H9 (cell line): Measurements from ENCODE around the gene TBC1D22A. TPM values are rescaled to one million over a fixed set of nuclear protein-coding genes. Genes with fewer than 3 reads are reported as not detected.

Experiments
- DNase-seq: peaks from one replicate; pipeline ENCODE4 v3.0.0-alpha.2; 2017
- H2AFZ ChIP-seq: one replicate; pipeline ENCODE4 v1.6.1; 2013; ENCODE audit warnings: mild to moderate bottlenecking, low read length, control low read depth, moderate library complexity
- H2AK5ac ChIP-seq: 2 replicates; pipeline ENCODE4 v1.6.1; 2013; ENCODE audit warnings: low read length, control low read depth, mixed read lengths; ENCODE audit not compliant: insufficient read length
- H2BK120ac ChIP-seq: one replicate; pipeline ENCODE4 v1.6.1; 2013; ENCODE audit warnings: low read depth, mild to moderate bottlenecking, low read length, control low read depth, inconsistent platforms; ENCODE audit not compliant: poor library complexity, severe bottlenecking
- H2BK12ac ChIP-seq: 2 replicates; pipeline ENCODE4 v1.6.1; 2013; ENCODE audit warnings: low read length, control low read depth, mixed read lengths, low read depth; ENCODE audit not compliant: insufficient read length
- H2BK15ac ChIP-seq: 2 replicates; pipeline ENCODE4 v1.6.1; 2013; ENCODE audit warnings: low read depth, low read length, control low read depth
- H2BK20ac ChIP-seq: one replicate; pipeline ENCODE4 v1.6.1; 2013; ENCODE audit warnings: low read depth, mild to moderate bottlenecking, low read length, control low read depth, inconsistent platforms; ENCODE audit not compliant: poor library complexity, severe bottlenecking
- H2BK5ac ChIP-seq: 2 replicates; pipeline ENCODE4 v1.6.1; 2013; ENCODE audit warnings: low read length, control low read depth, mixed read lengths; ENCODE audit not compliant: insufficient read length
- H3K14ac ChIP-seq: 2 replicates; pipeline ENCODE4 v1.6.1; 2013; ENCODE audit warnings: low read length, control low read depth; ENCODE audit not compliant: insufficient read depth
- H3K18ac ChIP-seq: 2 replicates; pipeline ENCODE4 v1.6.1; 2013; ENCODE audit warnings: low read depth, mild to moderate bottlenecking, mixed read lengths, low read length, control low read depth; ENCODE audit not compliant: insufficient read length
- H3K23ac ChIP-seq: 2 replicates; pipeline ENCODE4 v1.6.1; 2013; ENCODE audit warnings: low read length, control low read depth, mixed read lengths, low read depth; ENCODE audit not compliant: insufficient read length
- H3K23me2 ChIP-seq: 2 replicates; pipeline ENCODE4 v1.6.1; 2013; ENCODE audit warnings: low read depth, mild to moderate bottlenecking, mixed read lengths, low read length, control low read depth; ENCODE audit not compliant: insufficient read length, poor library complexity, severe bottlenecking
- H3K27ac ChIP-seq: 2 replicates; pipeline ENCODE4 v1.5.1; 2013; ENCODE audit warnings: low read length, control low read depth, mixed read lengths, low read depth; ENCODE audit not compliant: insufficient read length
- H3K27me3 ChIP-seq: 2 replicates; pipeline ENCODE4 v1.6.1; 2013; ENCODE audit warnings: low read length, control low read depth, inconsistent platforms; ENCODE audit not compliant: insufficient read depth
- H3K4ac ChIP-seq: 2 replicates; pipeline ENCODE4 v1.6.1; 2013; ENCODE audit warnings: low read depth, mild to moderate bottlenecking, control low read depth, inconsistent platforms, low read length, moderate library complexity
- H3K4me1 ChIP-seq: 2 replicates; pipeline ENCODE4 v1.6.1; 2013; ENCODE audit warnings: low read length, control low read depth, inconsistent platforms; ENCODE audit not compliant: insufficient read depth
- H3K4me2 ChIP-seq: 2 replicates; pipeline ENCODE4 v1.6.1; 2013; ENCODE audit warnings: low read length, control low read depth, mixed read lengths; ENCODE audit not compliant: insufficient read length, insufficient read depth
- H3K56ac ChIP-seq: 2 replicates; pipeline ENCODE4 v1.6.1; 2013; ENCODE audit warnings: low read depth, mild to moderate bottlenecking, mixed read lengths, low read length, control low read depth; ENCODE audit not compliant: insufficient read length
- H3K79me1 ChIP-seq: 2 replicates; pipeline ENCODE4 v1.6.1; 2013; ENCODE audit warnings: low read depth, mild to moderate bottlenecking, moderate library complexity, low read length, control low read depth, inconsistent platforms; ENCODE audit not compliant: insufficient read depth, poor library complexity, severe bottlenecking
- H3K79me2 ChIP-seq: 2 replicates; pipeline ENCODE4 v1.6.1; 2013; ENCODE audit warnings: low read length, control low read depth, inconsistent platforms; ENCODE audit not compliant: insufficient read depth
- H3K9ac ChIP-seq: 2 replicates; pipeline ENCODE4 v1.6.1; 2013; ENCODE audit warnings: low read length, control low read depth, mixed read lengths; ENCODE audit not compliant: insufficient read length; ENCODE audit errors: extremely low read depth
- H3K9me3 ChIP-seq: one replicate; pipeline ENCODE4 v1.6.1; 2013; ENCODE audit warnings: low read depth, low read length, inconsistent platforms; ENCODE audit not compliant: control insufficient read depth
- H3T11ph ChIP-seq: one replicate; pipeline ENCODE4 v1.6.1; 2013; ENCODE audit warnings: mild to moderate bottlenecking, low read length, control low read depth, inconsistent platforms
- H4K20me1 ChIP-seq: one replicate; pipeline ENCODE4 v1.6.1; 2013; ENCODE audit not compliant: control insufficient read depth, insufficient read length, insufficient read depth
- H4K5ac ChIP-seq: 2 replicates; pipeline ENCODE4 v1.6.1; 2013; ENCODE audit warnings: low read depth, mild to moderate bottlenecking, mixed read lengths, low read length, control low read depth; ENCODE audit not compliant: insufficient read length
- H4K8ac ChIP-seq: replicated peaks from 2 replicates; pipeline ENCODE4 v1.6.1; 2013; ENCODE audit warnings: low read length, control low read depth, mixed read lengths, low read depth; ENCODE audit not compliant: insufficient read length
- H4K91ac ChIP-seq: 2 replicates; pipeline ENCODE4 v1.6.1; 2013; ENCODE audit warnings: low read depth, mild to moderate bottlenecking, moderate library complexity, mixed read lengths, low read length, control low read depth; ENCODE audit not compliant: insufficient read length
- H3K27ac Mint-ChIP-seq, 3 experiments: 2 replicates in 2 of 3; 3 replicates in 1 of 3; pipeline ENCODE4 v1.8.0; 2020 to 2021; ENCODE audit warnings: mixed read lengths in 3 of 3, mild to moderate bottlenecking in 1 of 3, moderate library complexity in 1 of 3
- H3K27me3 Mint-ChIP-seq: 2 replicates; pipeline ENCODE4 v1.8.0; 2021; ENCODE audit warnings: low read depth, mild to moderate bottlenecking, moderate library complexity, mixed read lengths
- H3K36me3 Mint-ChIP-seq, 3 experiments: 2 replicates in 2 of 3; 3 replicates in 1 of 3; pipeline ENCODE4 v1.8.0; 2020 to 2021; ENCODE audit warnings: low read depth in 3 of 3, mixed read lengths in 3 of 3; ENCODE audit not compliant: insufficient read depth in 1 of 3
- H3K4me1 Mint-ChIP-seq, 2 experiments: 2 replicates each; pipeline ENCODE4 v1.8.0; 2020; ENCODE audit warnings: mixed read lengths in 2 of 2
- H3K4me3 Mint-ChIP-seq, 2 experiments: 2 replicates in 1 of 2; 3 replicates in 1 of 2; pipeline ENCODE4 v1.8.0; 2020 to 2021; ENCODE audit warnings: mild to moderate bottlenecking in 2 of 2, mixed read lengths in 2 of 2, moderate library complexity in 1 of 2
- H3K9me3 Mint-ChIP-seq, 2 experiments: 2 replicates in 1 of 2; 3 replicates in 1 of 2; pipeline ENCODE4 v1.8.0; 2020; ENCODE audit warnings: mild to moderate bottlenecking in 2 of 2, mixed read lengths in 2 of 2, moderate library complexity in 1 of 2
- WGBS: extraction: QIAGEN DNeasy Blood & Tissue Kit; methylation state at CpG from one replicate; pipeline ENCODE4 v1.1.7; 2013; ENCODE audit warnings: missing lambda C conversion rate, low lambda C conversion rate, mixed read lengths; ENCODE audit not compliant: insufficient read length; ENCODE audit errors: extremely low coverage; 5-methylcytosine and 5-hydroxymethylcytosine counted together
- total RNA-seq: library from RNA; stranded (reverse); gene quantifications from 2 replicates; pipeline ENCODE4 v1.2.1, GENCODE V29; 2021
- TF ChIP-seq, protein P1 (sequence below): fragments of 200-600 bp; sonication (generic); conservative IDR thresholded peaks from 3 replicates; pipeline ENCODE4 v1.8.0; 2021; ENCODE audit warnings: antibody characterized with exemption, mild to moderate bottlenecking

The TBC1D22A gene
- total RNA-seq, 1 experiment from 2014 or later = 20.8 TPM

DNA sequence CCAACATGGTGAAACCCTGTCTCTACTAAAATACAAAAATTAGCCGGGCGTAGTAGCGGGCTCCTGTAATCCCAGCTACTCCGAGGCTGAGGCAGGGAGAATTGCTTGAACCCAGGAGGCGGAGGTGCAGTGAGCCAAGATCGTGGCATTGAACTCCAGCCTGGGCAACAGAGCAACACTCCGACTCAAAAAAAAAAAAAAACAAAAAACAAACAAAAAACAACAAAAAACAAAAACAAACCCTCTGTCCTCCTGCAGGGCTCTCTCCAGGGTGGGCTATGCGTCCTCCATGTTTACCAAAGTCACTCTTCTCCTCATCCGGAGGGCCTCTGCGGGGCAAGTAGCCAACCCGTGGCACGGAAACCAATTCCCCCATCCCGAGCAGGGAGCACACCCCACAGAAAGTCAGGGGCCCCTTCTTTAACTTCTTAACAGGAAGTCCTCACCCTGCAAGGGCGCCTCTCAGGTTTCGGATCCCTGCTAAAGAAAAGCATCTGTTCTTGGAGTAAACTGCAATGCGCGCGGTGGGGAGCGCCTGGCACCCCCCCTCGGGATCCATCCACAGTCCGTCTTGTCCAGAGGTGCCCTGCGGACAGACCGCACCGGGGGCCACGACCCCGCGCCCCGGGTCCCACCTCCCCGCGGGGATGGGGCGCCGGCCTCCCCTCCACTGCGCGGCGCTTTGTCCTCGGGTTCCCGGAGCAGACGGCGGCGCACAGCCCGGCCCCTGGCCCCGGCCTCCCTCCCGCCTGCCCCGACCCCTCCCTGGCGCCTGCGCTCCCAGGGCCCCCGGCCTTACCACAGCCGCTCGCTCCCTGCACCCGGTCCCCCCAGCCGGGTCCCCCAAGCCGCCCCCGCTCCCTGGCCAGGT, 25.1 kb upstream of the TBC1D22A start:
- Histone ChIP-seq H3K79me2 (peaks cover 2% of the 10 kb centered on the region; the same call in 1 of the 2 replicates), H3K27ac (no peak overlapping the region), H4K5ac (no peak overlapping the region), H3K4me1 (peaks cover 7% of the 10 kb centered on the region; the same call in 1 of the 2 replicates), H4K8ac (no peak overlapping the region), H4K91ac (no peak overlapping the region), H2BK15ac (no peak overlapping the region), H2AK5ac (no peak overlapping the region), H3K14ac (peak overlapping the region; percentile 75; the same call in 1 of the 2 replicates), H3K56ac (no peak overlapping the region), H2BK12ac (no peak overlapping the region), H2BK120ac (no peak overlapping the region), H3K79me1 (peaks cover 4% of the 10 kb centered on the region), H3K4me2 (peak overlapping the region; percentile 66), H2AFZ (no peak overlapping the region), H3T11ph (no peak overlapping the region), H3K23ac (no peak overlapping the region), H3K18ac (no peak overlapping the region), H2BK5ac (no peak overlapping the region), H3K4ac (no peak overlapping the region), H3K9ac (no peak overlapping the region), H3K23me2 (no peaks in the 10 kb centered on the region), H4K20me1 (no peaks in the 10 kb centered on the region), H3K9me3 (no peaks in the 10 kb centered on the region), H3K27me3 (no peaks in the 10 kb centered on the region), H2BK20ac (no peak overlapping the region)
- TF ChIP-seq, protein P1, sequence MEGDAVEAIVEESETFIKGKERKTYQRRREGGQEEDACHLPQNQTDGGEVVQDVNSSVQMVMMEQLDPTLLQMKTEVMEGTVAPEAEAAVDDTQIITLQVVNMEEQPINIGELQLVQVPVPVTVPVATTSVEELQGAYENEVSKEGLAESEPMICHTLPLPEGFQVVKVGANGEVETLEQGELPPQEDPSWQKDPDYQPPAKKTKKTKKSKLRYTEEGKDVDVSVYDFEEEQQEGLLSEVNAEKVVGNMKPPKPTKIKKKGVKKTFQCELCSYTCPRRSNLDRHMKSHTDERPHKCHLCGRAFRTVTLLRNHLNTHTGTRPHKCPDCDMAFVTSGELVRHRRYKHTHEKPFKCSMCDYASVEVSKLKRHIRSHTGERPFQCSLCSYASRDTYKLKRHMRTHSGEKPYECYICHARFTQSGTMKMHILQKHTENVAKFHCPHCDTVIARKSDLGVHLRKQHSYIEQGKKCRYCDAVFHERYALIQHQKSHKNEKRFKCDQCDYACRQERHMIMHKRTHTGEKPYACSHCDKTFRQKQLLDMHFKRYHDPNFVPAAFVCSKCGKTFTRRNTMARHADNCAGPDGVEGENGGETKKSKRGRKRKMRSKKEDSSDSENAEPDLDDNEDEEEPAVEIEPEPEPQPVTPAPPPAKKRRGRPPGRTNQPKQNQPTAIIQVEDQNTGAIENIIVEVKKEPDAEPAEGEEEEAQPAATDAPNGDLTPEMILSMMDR = no peak
- peaks cover 12% of the 10 kb centered on the region for H3K27me3 Mint-ChIP-seq
- H3K9me3 Mint-ChIP-seq = no peaks in the 10 kb centered on the region
- peak overlapping the region in 2 of 3 experiments; percentile 93 to 94; a peak in 3 of 7 replicates for H3K27ac Mint-ChIP-seq
- peaks cover 0 to 6% (median 2%) of the 10 kb centered on the region in 3 experiments; a peak in 4 of 7 replicates for H3K36me3 Mint-ChIP-seq
- DNase-seq = peak; percentile 46
- H3K4me1 Mint-ChIP-seq = peaks cover 34 to 38% of the 10 kb centered on the region in 2 experiments
- peak overlapping the region; percentile 85 to 94 for H3K4me3 Mint-ChIP-seq
- no CpG with 5 or more reads among the region's 53 CpGs for WGBS
